Measurements from ENCODE around the gene ZNF443. TPM values are rescaled to one million over a fixed set of nuclear protein-coding genes. Genes with fewer than 3 reads are reported as not detected.
"Not testable (repeated sequence)": the region's sequence is repeated elsewhere in the genome, so short reads cannot be mapped to it uniquely, and the experiment has no call there.

Gene ZNF443
- total RNA-seq, 1 experiment from 2014 or later, result 9.4 TPM

GRCh38 chr19:12430726-12431299, 10.0 kb downstream of the ZNF443 start:
- not testable (repeated sequence) for H3K14ac ChIP-seq (ENCODE audit: insufficient read depth, low read length); H2AK5ac ChIP-seq (ENCODE audit: insufficient read length, low read length); H3K79me2 ChIP-seq (ENCODE audit: insufficient read depth, low read length); H2BK120ac ChIP-seq (ENCODE audit: low read depth, low read length, poor library complexity, severe bottlenecking); H3K9ac ChIP-seq (ENCODE audit: extremely low read depth, insufficient read length, low read length); H2BK5ac ChIP-seq (ENCODE audit: insufficient read length, low read length); H4K5ac ChIP-seq (ENCODE audit: insufficient read length, low read depth, low read length); H2AFZ ChIP-seq (ENCODE audit: low read length); H4K20me1 ChIP-seq (ENCODE audit: control insufficient read depth, insufficient read depth, insufficient read length); H3K23me2 ChIP-seq (ENCODE audit: insufficient read length, low read depth, low read length, poor library complexity, severe bottlenecking); H3K4ac ChIP-seq (ENCODE audit: low read depth, low read length); H4K8ac ChIP-seq (replicated peaks; ENCODE audit: insufficient read length, low read depth, low read length); H3K27ac Mint-ChIP-seq; H3K4me1 Mint-ChIP-seq; H2BK12ac ChIP-seq (ENCODE audit: insufficient read length, low read depth, low read length); H4K91ac ChIP-seq (ENCODE audit: insufficient read length, low read depth, low read length); H3K27me3 Mint-ChIP-seq (ENCODE audit: low read depth); H3K27ac ChIP-seq (ENCODE audit: insufficient read length, low read depth, low read length); H3K56ac ChIP-seq (ENCODE audit: insufficient read length, low read depth, low read length); DNase-seq; H3K4me1 ChIP-seq (ENCODE audit: insufficient read depth, low read length); H2BK20ac ChIP-seq (ENCODE audit: low read depth, low read length, poor library complexity, severe bottlenecking); H3K4me2 ChIP-seq (ENCODE audit: insufficient read depth, insufficient read length, low read length); H3K18ac ChIP-seq (ENCODE audit: insufficient read length, low read depth, low read length); H3K4me3 Mint-ChIP-seq; H3T11ph ChIP-seq (ENCODE audit: low read length); H3K79me1 ChIP-seq (ENCODE audit: insufficient read depth, low read depth, low read length, poor library complexity, severe bottlenecking); H3K23ac ChIP-seq (ENCODE audit: insufficient read length, low read depth, low read length); H2BK15ac ChIP-seq (ENCODE audit: low read depth, low read length); H3K27me3 ChIP-seq (ENCODE audit: insufficient read depth, low read length)
- peaks cover 61 to 68% (median 65%) of the 10 kb centered on the region in 3 experiments for H3K36me3 Mint-ChIP-seq (ENCODE audit: insufficient read depth in 1 of 3, low read depth in 3 of 3)
- peaks cover 32 to 54% of the 10 kb centered on the region in 2 experiments for H3K9me3 Mint-ChIP-seq
- H3K9me3 ChIP-seq (ENCODE audit: control insufficient read depth, low read depth, low read length), result peaks cover 25% of the 10 kb centered on the region
- no CpG with 5 or more reads among the region's 6 CpGs for WGBS (ENCODE audit: extremely low coverage, insufficient read length, low lambda C conversion rate)

Measured in H9 (cell line).